Measurements from ENCODE around the gene DHRS4L2.

- TF ChIP-seq CTCF (IDR thresholded peaks at IDR 0.05) (no peak), POLR2AphosphoS5 (IDR thresholded peaks at IDR 0.05) (no peak)
These were observed 49.0 kb upstream of the DHRS4L2 start for GRCh38 chr14:23939607-23940326.
